Tracheal epithelial cell (primary cell): Measurements from ENCODE around the gene ST8SIA1. TPM values are rescaled to one million over a fixed set of nuclear protein-coding genes. Genes with fewer than 3 reads are reported as not detected.

Experiments used
- total RNA-seq: library from RNA; depleted of rRNA; stranded (reverse); fragments of >200 nt; gene quantifications from 2 replicates; pipeline ENCODE4 v1.2.1, GENCODE V29; 2014

The ST8SIA1 gene
- 0.24 and 0.85 TPM in 2 replicates for total RNA-seq

GRCh38 chr12:22334410-22335100 lies at the start of gene ST8SIA1:
ST8SIA1 (minus strand) TSS chr12:22334707; CDS start chr12:22334232, 475 bp downstream.

Other genes with a start within 250 kb of the ST8SIA1 start
- 7.2 and 22.2 TPM in 2 replicates for gene C2CD5, start 209.8 kb upstream of the ST8SIA1 start, total RNA-seq